Gastrocnemius medialis (tissue), 4 donors: ENCODE measurements around the gene SPEM2.

ENCODE experiments used
- POLR2A ChIP-seq, 2 donors: fragments of 450-650 bp; IDR thresholded peaks; one replicate each; pipeline ENCODE4 v1.6.1; 2017; ENCODE audit warnings: antibody characterized with exemption in 2 of 2, mild to moderate bottlenecking in 2 of 2, moderate library complexity in 2 of 2
- TF ChIP-seq, protein P1 (sequence below), 5 experiments: fragments of 450-650 bp in 3 of 5; fragments of 200-600 bp in 2 of 5; sonication (generic) in 2 of 5; IDR thresholded peaks in 4 of 5; conservative IDR thresholded peaks in 1 of 5; 1 replicate in 4 of 5; 2 replicates in 1 of 5; pipeline ENCODE4 v1.5.1; 2016 to 2019; ENCODE audit warnings: antibody characterized with exemption in 5 of 5, mild to moderate bottlenecking in 3 of 5, moderate library complexity in 3 of 5

DNA sequence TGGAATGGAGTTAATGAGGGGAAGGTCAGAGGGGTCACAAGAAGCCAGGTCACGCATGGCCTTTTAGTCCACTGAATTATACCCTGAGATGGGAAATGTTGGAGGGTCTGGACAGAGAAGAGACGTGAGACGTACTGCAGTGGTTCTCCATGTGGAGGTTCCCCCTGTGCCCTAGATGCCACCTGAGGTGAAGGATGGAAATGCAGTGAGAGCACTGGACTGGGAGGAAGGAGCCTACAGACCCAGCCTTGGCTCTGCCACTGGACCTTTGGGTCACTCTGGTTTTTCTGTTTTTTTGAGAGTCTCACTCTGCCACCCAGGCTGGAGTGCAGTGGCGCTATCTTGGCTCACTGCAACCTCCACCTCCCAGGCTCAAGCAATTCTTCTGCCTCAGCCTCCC, 29.3 kb upstream of the SPEM2 start:
- TF ChIP-seq, protein P1, sequence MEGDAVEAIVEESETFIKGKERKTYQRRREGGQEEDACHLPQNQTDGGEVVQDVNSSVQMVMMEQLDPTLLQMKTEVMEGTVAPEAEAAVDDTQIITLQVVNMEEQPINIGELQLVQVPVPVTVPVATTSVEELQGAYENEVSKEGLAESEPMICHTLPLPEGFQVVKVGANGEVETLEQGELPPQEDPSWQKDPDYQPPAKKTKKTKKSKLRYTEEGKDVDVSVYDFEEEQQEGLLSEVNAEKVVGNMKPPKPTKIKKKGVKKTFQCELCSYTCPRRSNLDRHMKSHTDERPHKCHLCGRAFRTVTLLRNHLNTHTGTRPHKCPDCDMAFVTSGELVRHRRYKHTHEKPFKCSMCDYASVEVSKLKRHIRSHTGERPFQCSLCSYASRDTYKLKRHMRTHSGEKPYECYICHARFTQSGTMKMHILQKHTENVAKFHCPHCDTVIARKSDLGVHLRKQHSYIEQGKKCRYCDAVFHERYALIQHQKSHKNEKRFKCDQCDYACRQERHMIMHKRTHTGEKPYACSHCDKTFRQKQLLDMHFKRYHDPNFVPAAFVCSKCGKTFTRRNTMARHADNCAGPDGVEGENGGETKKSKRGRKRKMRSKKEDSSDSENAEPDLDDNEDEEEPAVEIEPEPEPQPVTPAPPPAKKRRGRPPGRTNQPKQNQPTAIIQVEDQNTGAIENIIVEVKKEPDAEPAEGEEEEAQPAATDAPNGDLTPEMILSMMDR (IDR thresholded peaks at IDR 0.05 in 4 of 5, conservative IDR thresholded peaks at IDR 0.05 in 1 of 5) = no peak
- no peak for TF ChIP-seq POLR2A (IDR thresholded peaks at IDR 0.05)
